H9 (cell line): Measurements from ENCODE around the gene SCGB1A1. TPM values are rescaled to one million over a fixed set of nuclear protein-coding genes. Genes with fewer than 3 reads are reported as not detected.

Source experiments
- DNase-seq: peaks from one replicate; pipeline ENCODE4 v3.0.0-alpha.2; 2017
- H2AFZ ChIP-seq: one replicate; pipeline ENCODE4 v1.6.1; 2013; ENCODE audit warnings: mild to moderate bottlenecking, low read length, control low read depth, moderate library complexity
- H2AK5ac ChIP-seq: 2 replicates; pipeline ENCODE4 v1.6.1; 2013; ENCODE audit warnings: low read length, control low read depth, mixed read lengths; ENCODE audit not compliant: insufficient read length
- H2BK120ac ChIP-seq: one replicate; pipeline ENCODE4 v1.6.1; 2013; ENCODE audit warnings: low read depth, mild to moderate bottlenecking, low read length, control low read depth, inconsistent platforms; ENCODE audit not compliant: poor library complexity, severe bottlenecking
- H2BK12ac ChIP-seq: 2 replicates; pipeline ENCODE4 v1.6.1; 2013; ENCODE audit warnings: low read length, control low read depth, mixed read lengths, low read depth; ENCODE audit not compliant: insufficient read length
- H2BK15ac ChIP-seq: 2 replicates; pipeline ENCODE4 v1.6.1; 2013; ENCODE audit warnings: low read depth, low read length, control low read depth
- H2BK20ac ChIP-seq: one replicate; pipeline ENCODE4 v1.6.1; 2013; ENCODE audit warnings: low read depth, mild to moderate bottlenecking, low read length, control low read depth, inconsistent platforms; ENCODE audit not compliant: poor library complexity, severe bottlenecking
- H2BK5ac ChIP-seq: 2 replicates; pipeline ENCODE4 v1.6.1; 2013; ENCODE audit warnings: low read length, control low read depth, mixed read lengths; ENCODE audit not compliant: insufficient read length
- H3K14ac ChIP-seq: 2 replicates; pipeline ENCODE4 v1.6.1; 2013; ENCODE audit warnings: low read length, control low read depth; ENCODE audit not compliant: insufficient read depth
- H3K18ac ChIP-seq: 2 replicates; pipeline ENCODE4 v1.6.1; 2013; ENCODE audit warnings: low read depth, mild to moderate bottlenecking, mixed read lengths, low read length, control low read depth; ENCODE audit not compliant: insufficient read length
- H3K23ac ChIP-seq: 2 replicates; pipeline ENCODE4 v1.6.1; 2013; ENCODE audit warnings: low read length, control low read depth, mixed read lengths, low read depth; ENCODE audit not compliant: insufficient read length
- H3K23me2 ChIP-seq: 2 replicates; pipeline ENCODE4 v1.6.1; 2013; ENCODE audit warnings: low read depth, mild to moderate bottlenecking, mixed read lengths, low read length, control low read depth; ENCODE audit not compliant: insufficient read length, poor library complexity, severe bottlenecking
- H3K27ac ChIP-seq: 2 replicates; pipeline ENCODE4 v1.5.1; 2013; ENCODE audit warnings: low read length, control low read depth, mixed read lengths, low read depth; ENCODE audit not compliant: insufficient read length
- H3K27me3 ChIP-seq: 2 replicates; pipeline ENCODE4 v1.6.1; 2013; ENCODE audit warnings: low read length, control low read depth, inconsistent platforms; ENCODE audit not compliant: insufficient read depth
- H3K4ac ChIP-seq: 2 replicates; pipeline ENCODE4 v1.6.1; 2013; ENCODE audit warnings: low read depth, mild to moderate bottlenecking, control low read depth, inconsistent platforms, low read length, moderate library complexity
- H3K4me1 ChIP-seq: 2 replicates; pipeline ENCODE4 v1.6.1; 2013; ENCODE audit warnings: low read length, control low read depth, inconsistent platforms; ENCODE audit not compliant: insufficient read depth
- H3K4me2 ChIP-seq: 2 replicates; pipeline ENCODE4 v1.6.1; 2013; ENCODE audit warnings: low read length, control low read depth, mixed read lengths; ENCODE audit not compliant: insufficient read length, insufficient read depth
- H3K56ac ChIP-seq: 2 replicates; pipeline ENCODE4 v1.6.1; 2013; ENCODE audit warnings: low read depth, mild to moderate bottlenecking, mixed read lengths, low read length, control low read depth; ENCODE audit not compliant: insufficient read length
- H3K79me1 ChIP-seq: 2 replicates; pipeline ENCODE4 v1.6.1; 2013; ENCODE audit warnings: low read depth, mild to moderate bottlenecking, moderate library complexity, low read length, control low read depth, inconsistent platforms; ENCODE audit not compliant: insufficient read depth, poor library complexity, severe bottlenecking
- H3K79me2 ChIP-seq: 2 replicates; pipeline ENCODE4 v1.6.1; 2013; ENCODE audit warnings: low read length, control low read depth, inconsistent platforms; ENCODE audit not compliant: insufficient read depth
- H3K9ac ChIP-seq: 2 replicates; pipeline ENCODE4 v1.6.1; 2013; ENCODE audit warnings: low read length, control low read depth, mixed read lengths; ENCODE audit not compliant: insufficient read length; ENCODE audit errors: extremely low read depth
- H3K9me3 ChIP-seq: one replicate; pipeline ENCODE4 v1.6.1; 2013; ENCODE audit warnings: low read depth, low read length, inconsistent platforms; ENCODE audit not compliant: control insufficient read depth
- H3T11ph ChIP-seq: one replicate; pipeline ENCODE4 v1.6.1; 2013; ENCODE audit warnings: mild to moderate bottlenecking, low read length, control low read depth, inconsistent platforms
- H4K20me1 ChIP-seq: one replicate; pipeline ENCODE4 v1.6.1; 2013; ENCODE audit not compliant: control insufficient read depth, insufficient read length, insufficient read depth
- H4K5ac ChIP-seq: 2 replicates; pipeline ENCODE4 v1.6.1; 2013; ENCODE audit warnings: low read depth, mild to moderate bottlenecking, mixed read lengths, low read length, control low read depth; ENCODE audit not compliant: insufficient read length
- H4K8ac ChIP-seq: replicated peaks from 2 replicates; pipeline ENCODE4 v1.6.1; 2013; ENCODE audit warnings: low read length, control low read depth, mixed read lengths, low read depth; ENCODE audit not compliant: insufficient read length
- H4K91ac ChIP-seq: 2 replicates; pipeline ENCODE4 v1.6.1; 2013; ENCODE audit warnings: low read depth, mild to moderate bottlenecking, moderate library complexity, mixed read lengths, low read length, control low read depth; ENCODE audit not compliant: insufficient read length
- H3K27ac Mint-ChIP-seq, 3 experiments: 2 replicates in 2 of 3; 3 replicates in 1 of 3; pipeline ENCODE4 v1.8.0; 2020 to 2021; ENCODE audit warnings: mixed read lengths in 3 of 3, mild to moderate bottlenecking in 1 of 3, moderate library complexity in 1 of 3
- H3K27me3 Mint-ChIP-seq: 2 replicates; pipeline ENCODE4 v1.8.0; 2021; ENCODE audit warnings: low read depth, mild to moderate bottlenecking, moderate library complexity, mixed read lengths
- H3K36me3 Mint-ChIP-seq, 3 experiments: 2 replicates in 2 of 3; 3 replicates in 1 of 3; pipeline ENCODE4 v1.8.0; 2020 to 2021; ENCODE audit warnings: low read depth in 3 of 3, mixed read lengths in 3 of 3; ENCODE audit not compliant: insufficient read depth in 1 of 3
- H3K4me1 Mint-ChIP-seq, 2 experiments: 2 replicates each; pipeline ENCODE4 v1.8.0; 2020; ENCODE audit warnings: mixed read lengths in 2 of 2
- H3K4me3 Mint-ChIP-seq, 2 experiments: 2 replicates in 1 of 2; 3 replicates in 1 of 2; pipeline ENCODE4 v1.8.0; 2020 to 2021; ENCODE audit warnings: mild to moderate bottlenecking in 2 of 2, mixed read lengths in 2 of 2, moderate library complexity in 1 of 2
- H3K9me3 Mint-ChIP-seq, 2 experiments: 2 replicates in 1 of 2; 3 replicates in 1 of 2; pipeline ENCODE4 v1.8.0; 2020; ENCODE audit warnings: mild to moderate bottlenecking in 2 of 2, mixed read lengths in 2 of 2, moderate library complexity in 1 of 2
- CTCF ChIP-seq: fragments of 200-600 bp; sonication (generic); conservative IDR thresholded peaks from 3 replicates; pipeline ENCODE4 v1.8.0; 2021; ENCODE audit warnings: antibody characterized with exemption, mild to moderate bottlenecking
- WGBS: extraction: QIAGEN DNeasy Blood & Tissue Kit; methylation state at CpG from one replicate; pipeline ENCODE4 v1.1.7; 2013; ENCODE audit warnings: missing lambda C conversion rate, low lambda C conversion rate, mixed read lengths; ENCODE audit not compliant: insufficient read length; ENCODE audit errors: extremely low coverage; 5-methylcytosine and 5-hydroxymethylcytosine counted together
- total RNA-seq: library from RNA; stranded (reverse); gene quantifications from 2 replicates; pipeline ENCODE4 v1.2.1, GENCODE V29; 2021

SCGB1A1 gene
- total RNA-seq, 1 experiment from 2014 or later, result not detected

- H2BK5ac ChIP-seq, result no peak overlapping the region
- no peak overlapping the region for H3K23ac ChIP-seq
- no peaks in the 10 kb centered on the region for H3K27me3 ChIP-seq
- no peak overlapping the region for H2AK5ac ChIP-seq
- no peak overlapping the region for H4K91ac ChIP-seq
- H3K27me3 Mint-ChIP-seq, result peaks cover 6% of the 10 kb centered on the region
- no peak for DNase-seq
- H3K79me1 ChIP-seq, result no peaks in the 10 kb centered on the region
- peaks cover 11 to 12% of the 10 kb centered on the region in 2 experiments for H3K4me1 Mint-ChIP-seq
- H2BK20ac ChIP-seq, result no peak overlapping the region
- H4K8ac ChIP-seq, result no peak overlapping the region
- no peak for TF ChIP-seq CTCF
- no peak overlapping the region for H3K9ac ChIP-seq
- H3K4me2 ChIP-seq, result no peak overlapping the region
- no peak overlapping the region for H3K4ac ChIP-seq
- H3K18ac ChIP-seq, result no peak overlapping the region
- H3K4me1 ChIP-seq, result no peaks in the 10 kb centered on the region
- no peak overlapping the region for H3T11ph ChIP-seq
- H2BK12ac ChIP-seq, result no peak overlapping the region
- no peak overlapping the region for H3K27ac ChIP-seq
- H3K9me3 Mint-ChIP-seq, result no peaks in the 10 kb centered on the region
- no peak overlapping the region for H2BK15ac ChIP-seq
- H4K5ac ChIP-seq, result no peak overlapping the region
- no peak overlapping the region for H3K56ac ChIP-seq
- H2AFZ ChIP-seq, result no peak overlapping the region
- H3K36me3 Mint-ChIP-seq, result no peaks in the 10 kb centered on the region
- no peak overlapping the region for H3K14ac ChIP-seq
- H3K23me2 ChIP-seq, result no peaks in the 10 kb centered on the region
- H3K79me2 ChIP-seq, result no peaks in the 10 kb centered on the region
- no CpG with 5 or more reads among the region's 4 CpGs for WGBS
- no peaks in the 10 kb centered on the region for H4K20me1 ChIP-seq
- H2BK120ac ChIP-seq, result no peak overlapping the region
- no peak overlapping the region for H3K4me3 Mint-ChIP-seq
- H3K27ac Mint-ChIP-seq, result no peak overlapping the region
- H3K9me3 ChIP-seq, result no peaks in the 10 kb centered on the region
Measured at GRCh38 chr11:62438641-62439040, 19.8 kb downstream of the SCGB1A1 start.
